Liver (tissue), 9 donors: ENCODE data around the gene MUC2. TPM values are rescaled to one million over a fixed set of nuclear protein-coding genes. Genes with fewer than 3 reads are reported as not detected.

Experiments
- DNase-seq: peaks from one replicate; pipeline ENCODE4 v3.0.0-alpha.2; 2017; ENCODE audit warnings: low spot score
- H3K27ac ChIP-seq, 2 donors: one replicate each; pipeline ENCODE4 v1.7.0; 2013; ENCODE audit warnings: inconsistent platforms in 2 of 2, low read length in 2 of 2, control low read depth in 1 of 2, low read depth in 1 of 2, mild to moderate bottlenecking in 1 of 2
- H3K27me3 ChIP-seq, 4 donors: one replicate each; pipeline versions ENCODE4 v1.6.1 to v1.7.0; 2013; ENCODE audit warnings: low read length in 3 of 4, inconsistent platforms in 1 of 4, mild to moderate bottlenecking in 1 of 4, moderate library complexity in 1 of 4; ENCODE audit not compliant: control insufficient read depth in 4 of 4, insufficient read depth in 4 of 4
- H3K36me3 ChIP-seq, 4 donors: one replicate each; pipeline versions ENCODE4 v1.6.1 to v1.7.0; 2013; ENCODE audit warnings: low read length in 3 of 4, mild to moderate bottlenecking in 3 of 4, low read depth in 1 of 4, moderate library complexity in 1 of 4; ENCODE audit not compliant: control insufficient read depth in 4 of 4, insufficient read depth in 3 of 4
- H3K4me1 ChIP-seq, 4 donors: one replicate each; pipeline versions ENCODE4 v1.6.1 to v1.7.0; 2013; ENCODE audit warnings: low read length in 3 of 4, mild to moderate bottlenecking in 3 of 4, moderate library complexity in 1 of 4; ENCODE audit not compliant: control insufficient read depth in 4 of 4, insufficient read depth in 4 of 4
- H3K4me3 ChIP-seq, 3 donors: one replicate each; pipeline versions ENCODE4 v1.6.1 to v1.7.0; 2013; ENCODE audit warnings: low read length in 3 of 3, control low read depth in 1 of 3, low read depth in 1 of 3, mild to moderate bottlenecking in 1 of 3
- H3K9ac ChIP-seq, 2 donors: one replicate each; pipeline ENCODE4 v1.7.0; 2013; ENCODE audit warnings: low read length in 2 of 2, mild to moderate bottlenecking in 2 of 2, moderate library complexity in 2 of 2, control low read depth in 1 of 2, low read depth in 1 of 2
- H3K9me3 ChIP-seq, 4 donors: one replicate each; pipeline versions ENCODE4 v1.6.1 to v1.7.0; 2013; ENCODE audit warnings: low read length in 3 of 4; ENCODE audit not compliant: control insufficient read depth in 4 of 4
- EGR1 ChIP-seq, 2 donors: IDR thresholded peaks; 2 replicates each; pipeline ENCODE4 v1.6.1; 2016 to 2018; ENCODE audit warnings: antibody characterized with exemption in 2 of 2, low read depth in 2 of 2
- FOXA1 ChIP-seq: IDR thresholded peaks from 2 replicates; pipeline ENCODE4 v1.6.1; 2016; ENCODE audit warnings: antibody characterized with exemption
- FOXA2 ChIP-seq: IDR thresholded peaks from 2 replicates; pipeline ENCODE4 v1.6.1; 2016; ENCODE audit warnings: antibody characterized with exemption
- GABPA ChIP-seq, 2 donors: IDR thresholded peaks in 1 of 2; conservative IDR thresholded peaks in 1 of 2; 2 replicates each; pipeline ENCODE4 v1.6.1; 2016; ENCODE audit warnings: antibody characterized with exemption in 2 of 2, mild to moderate bottlenecking in 1 of 2, moderate library complexity in 1 of 2
- HNF4A ChIP-seq, 2 donors: conservative IDR thresholded peaks; 2 replicates each; pipeline ENCODE4 v1.6.1; 2016; ENCODE audit warnings: antibody characterized with exemption in 2 of 2, mild to moderate bottlenecking in 2 of 2
- HNF4G ChIP-seq: IDR thresholded peaks from 2 replicates; pipeline ENCODE4 v1.6.1; 2016; ENCODE audit warnings: antibody characterized with exemption
- JUND ChIP-seq, 2 donors: IDR thresholded peaks; 2 replicates each; pipeline ENCODE4 v1.6.1; 2016; ENCODE audit warnings: antibody characterized with exemption in 2 of 2
- NR2F2 ChIP-seq: IDR thresholded peaks from 2 replicates; pipeline ENCODE4 v1.6.1; 2016; ENCODE audit warnings: antibody characterized with exemption
- REST ChIP-seq: IDR thresholded peaks from 2 replicates; pipeline ENCODE4 v1.6.1; 2016; ENCODE audit warnings: antibody characterized with exemption, mild to moderate bottlenecking
- SP1 ChIP-seq: IDR thresholded peaks from 2 replicates; pipeline ENCODE4 v1.6.1; 2018; ENCODE audit warnings: antibody characterized with exemption, mild to moderate bottlenecking
- YY1 ChIP-seq: IDR thresholded peaks from 2 replicates; pipeline ENCODE4 v1.6.1; 2016; ENCODE audit warnings: antibody characterized with exemption, mild to moderate bottlenecking
- ZBTB33 ChIP-seq: IDR thresholded peaks from 2 replicates; pipeline ENCODE4 v1.6.1; 2016; ENCODE audit warnings: antibody characterized with exemption
- WGBS: extraction: QIAGEN DNeasy Blood & Tissue Kit; methylation state at CpG from one replicate; pipeline ENCODE4 v1.1.7; 2013; 5-methylcytosine and 5-hydroxymethylcytosine counted together
- polyA plus RNA-seq, 2 donors: library from polyadenylated mRNA; stranded (reverse) in 1 of 2; unstranded in 1 of 2; fragments of 200-250 nt in 1 of 2; fragments of >200 nt in 1 of 2; fragmentation: Nextera tagmentation in 1 of 2; extraction: Ambion mirVana in 1 of 2; gene quantifications; one replicate each; pipeline versions ENCODE4 v1.2.1 to v1.2.3, GENCODE V29; 2013 to 2015
- total RNA-seq, 2 donors: library from RNA; depleted of rRNA; stranded (reverse); fragments of >200 nt; gene quantifications; one replicate each; pipeline ENCODE4 v1.2.3, GENCODE V29; 2014
- TF ChIP-seq, protein P1 (sequence below): fragments of 150-350 bp; IDR thresholded peaks from 2 replicates; pipeline ENCODE4 v1.5.1; 2017; ENCODE audit warnings: improper control_type of control experiment, low read depth, low read length; ENCODE audit not compliant: missing input control
- TF ChIP-seq, protein P2 (sequence below): IDR thresholded peaks from 2 replicates; pipeline ENCODE4 v1.6.1; 2016; ENCODE audit warnings: antibody characterized with exemption
- donor health status: healthy.
- donor health status: healthy.
- donor health status: healthy.
- donor health status: healthy.
- donor health status: healthy.

MUC2 gene
- total and polyA plus RNA-seq, 4 donors = under 0.01 TPM; not detected in 3

- Histone ChIP-seq H3K4me1 (no peaks in the 10 kb centered on the region), H3K36me3 (no peaks in the 10 kb centered on the region), H3K9ac (no peak overlapping the region), H3K27me3 (no peaks in the 10 kb centered on the region), H3K4me3 (no peak overlapping the region), H3K27ac (no peak overlapping the region), H3K9me3 (no peaks in the 10 kb centered on the region)
- WGBS = 76% methylated on average over 39 of the region's 39 CpGs
- TF ChIP-seq, protein P1, sequence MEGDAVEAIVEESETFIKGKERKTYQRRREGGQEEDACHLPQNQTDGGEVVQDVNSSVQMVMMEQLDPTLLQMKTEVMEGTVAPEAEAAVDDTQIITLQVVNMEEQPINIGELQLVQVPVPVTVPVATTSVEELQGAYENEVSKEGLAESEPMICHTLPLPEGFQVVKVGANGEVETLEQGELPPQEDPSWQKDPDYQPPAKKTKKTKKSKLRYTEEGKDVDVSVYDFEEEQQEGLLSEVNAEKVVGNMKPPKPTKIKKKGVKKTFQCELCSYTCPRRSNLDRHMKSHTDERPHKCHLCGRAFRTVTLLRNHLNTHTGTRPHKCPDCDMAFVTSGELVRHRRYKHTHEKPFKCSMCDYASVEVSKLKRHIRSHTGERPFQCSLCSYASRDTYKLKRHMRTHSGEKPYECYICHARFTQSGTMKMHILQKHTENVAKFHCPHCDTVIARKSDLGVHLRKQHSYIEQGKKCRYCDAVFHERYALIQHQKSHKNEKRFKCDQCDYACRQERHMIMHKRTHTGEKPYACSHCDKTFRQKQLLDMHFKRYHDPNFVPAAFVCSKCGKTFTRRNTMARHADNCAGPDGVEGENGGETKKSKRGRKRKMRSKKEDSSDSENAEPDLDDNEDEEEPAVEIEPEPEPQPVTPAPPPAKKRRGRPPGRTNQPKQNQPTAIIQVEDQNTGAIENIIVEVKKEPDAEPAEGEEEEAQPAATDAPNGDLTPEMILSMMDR = no peak
- TF ChIP-seq HNF4G = no peak
- no peak for TF ChIP-seq EGR1 (IDR thresholded peaks at IDR 0.05; ENCODE audit: low read depth in 2 of 2)
- TF ChIP-seq SP1 = no peak
- no peak for TF ChIP-seq NR2F2
- TF ChIP-seq ZBTB33 = no peak
- no peak for TF ChIP-seq YY1
- TF ChIP-seq FOXA2 = no peak
- no peak for TF ChIP-seq GABPA (IDR thresholded peaks at IDR 0.05 in 1 of 2, conservative IDR thresholded peaks at IDR 0.05 in 1 of 2)
- TF ChIP-seq, protein P2, sequence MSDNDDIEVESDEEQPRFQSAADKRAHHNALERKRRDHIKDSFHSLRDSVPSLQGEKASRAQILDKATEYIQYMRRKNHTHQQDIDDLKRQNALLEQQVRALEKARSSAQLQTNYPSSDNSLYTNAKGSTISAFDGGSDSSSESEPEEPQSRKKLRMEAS = no peak
- no peak for TF ChIP-seq REST
- TF ChIP-seq JUND (IDR thresholded peaks at IDR 0.05) = no peak
- no peak for TF ChIP-seq FOXA1
- TF ChIP-seq HNF4A (conservative IDR thresholded peaks at IDR 0.05) = no peak
- DNase-seq = no peak
Measured at GRCh38 chr11:1034456-1035295, 40.0 kb upstream of the MUC2 start.
